Esophagus squamous epithelium (tissue), 5 donors: ENCODE results near the gene UNKL. TPM values are rescaled to one million over a fixed set of nuclear protein-coding genes. Genes with fewer than 3 reads are reported as not detected.

Experiments
- DNase-seq: peaks from one replicate; lab custom pipeline; 2025; lab: John Stamatoyannopoulos, UW
- H3K27ac ChIP-seq, 4 donors: fragments of 200-600 bp; sonication (generic); one replicate each; pipeline ENCODE4 v1.5.1; 2016 to 2019; ENCODE audit warnings: mild to moderate bottlenecking in 1 of 4
- H3K27me3 ChIP-seq, 4 donors: fragments of 200-600 bp; sonication (generic); 1 replicate in 3 of 4; 2 replicates in 1 of 4; pipeline versions ENCODE4 v1.5.1 to v1.6.0; 2017 to 2021; ENCODE audit warnings: antibody characterized with exemption in 1 of 4
- H3K36me3 ChIP-seq, 3 donors: fragments of 200-600 bp; sonication (generic); one replicate each; pipeline ENCODE4 v1.5.1; 2016 to 2019
- H3K4me1 ChIP-seq, 3 donors: fragments of 200-600 bp; sonication (generic); one replicate each; pipeline ENCODE4 v1.5.1; 2017 to 2019
- H3K4me3 ChIP-seq, 4 donors: fragments of 200-600 bp; sonication (generic); 1 replicate in 3 of 4; 2 replicates in 1 of 4; pipeline ENCODE4 v1.5.1; 2016 to 2019; ENCODE audit warnings: mild to moderate bottlenecking in 2 of 4, moderate library complexity in 1 of 4
- H3K9me3 ChIP-seq, 3 donors: fragments of 200-600 bp; sonication (generic); one replicate each; pipeline ENCODE4 v1.5.1; 2016 to 2019
- CTCF ChIP-seq, 6 experiments: fragments of 450-650 bp in 4 of 6; fragments of 200-600 bp in 2 of 6; sonication (generic) in 2 of 6; IDR thresholded peaks; one replicate each; pipeline ENCODE4 v1.5.1; 2016 to 2019; ENCODE audit warnings: antibody characterized with exemption in 6 of 6, mild to moderate bottlenecking in 4 of 6, moderate library complexity in 4 of 6
- POLR2A ChIP-seq, 4 donors: fragments of 450-650 bp; IDR thresholded peaks; one replicate each; pipeline ENCODE4 v1.6.1; 2017; ENCODE audit warnings: antibody characterized with exemption in 4 of 4, mild to moderate bottlenecking in 4 of 4, moderate library complexity in 3 of 4
- WGBS, 2 donors: methylation state at CpG; one replicate each; pipeline ENCODE4 v1.1.5; 2018; 5-methylcytosine and 5-hydroxymethylcytosine counted together
- intact Hi-C: fragments of 100-400 bp; cut with DNase I; formaldehyde crosslinking; loops from one replicate; pipeline ENCODE4 v1.15.0; 2022
- total RNA-seq, 4 donors: library from RNA; depleted of rRNA; stranded (reverse); fragments of >200 nt; gene quantifications; one replicate each; pipeline ENCODE4 v1.1.0, GENCODE V29; 2016
- donor health status: DM: yes; HTN: yes; CAD: no.

The UNKL gene
- total RNA-seq, 4 donors from 2014 or later: 5.9 to 17.2 (median 10.6) TPM

- intact Hi-C loops: no loop called here
- DNase-seq: no peak
- 93% methylated on average over 3 of the region's 15 CpGs; no CpG with 5 or more reads in 1 of the 2 donors for WGBS, 2 donors
Observed at GRCh38 chr16:1336619-1337018, 77.9 kb downstream of the UNKL start.

GRCh38 chr16:1335996-1336395, 78.5 kb downstream of the UNKL start:
- no peak for DNase-seq
- Histone ChIP-seq H3K36me3 (no peaks in the 10 kb centered on the region), H3K27ac (no peak overlapping the region), H3K4me1 (peaks cover 24 to 38% (median 31%) of the 10 kb centered on the region in 3 donors), H3K4me3 (no peak overlapping the region), H3K27me3 (peaks cover 18 to 86% (median 24%) of the 10 kb centered on the region in 4 donors), H3K9me3 (no peaks in the 10 kb centered on the region)
- intact Hi-C loops: no loop called here
- 17 to 39% methylated on average over 2 to 3 of the region's 12 CpGs for WGBS, 2 donors
- TF ChIP-seq CTCF (IDR thresholded peaks at IDR 0.05) (no peak), POLR2A (IDR thresholded peaks at IDR 0.05) (no peak)

More at GRCh38 chr16:1336619-1337018, 77.9 kb downstream of the UNKL start:
- no peak for TF ChIP-seq CTCF (IDR thresholded peaks at IDR 0.05)
- Histone ChIP-seq H3K9me3 (no peaks in the 10 kb centered on the region), H3K27me3 (peaks cover 18 to 83% (median 24%) of the 10 kb centered on the region in 4 donors), H3K36me3 (no peaks in the 10 kb centered on the region), H3K4me3 (no peak overlapping the region), H3K27ac (no peak overlapping the region), H3K4me1 (peaks cover 21 to 31% (median 25%) of the 10 kb centered on the region in 3 donors)

- WGBS, 2 donors: 42% methylated on average over 2 of the region's 16 CpGs; no CpG with 5 or more reads in 1 of the 2 donors
- DNase-seq: no peak
- intact Hi-C loops: no loop called here
Observed at GRCh38 chr16:1335211-1335971, 79.1 kb downstream of the UNKL start.

GRCh38 chr16:1334739-1335138, 79.8 kb downstream of the UNKL start:
- intact Hi-C loops: no loop called here
- no peak for TF ChIP-seq POLR2A (IDR thresholded peaks at IDR 0.05)
- TF ChIP-seq CTCF (IDR thresholded peaks at IDR 0.05): no peak
- Histone ChIP-seq H3K4me1 (peaks cover 24 to 38% (median 31%) of the 10 kb centered on the region in 3 donors), H3K27me3 (peaks cover 18 to 92% (median 24%) of the 10 kb centered on the region in 4 donors), H3K36me3 (no peaks in the 10 kb centered on the region), H3K27ac (no peak overlapping the region), H3K4me3 (peak overlapping the region in 1 of 4 donors; percentile 63), H3K9me3 (peaks cover 0 to 7% (median 4%) of the 10 kb centered on the region in 3 donors)
- WGBS, 2 donors: 37% methylated on average over 2 of the region's 9 CpGs; no CpG with 5 or more reads in 1 of the 2 donors
- no peak for DNase-seq

More at GRCh38 chr16:1335211-1335971, 79.1 kb downstream of the UNKL start:
- no peak overlapping the region for H3K4me3 ChIP-seq
- H3K36me3 ChIP-seq: no peaks in the 10 kb centered on the region
- no peak overlapping the region for H3K27ac ChIP-seq
- peaks cover 0 to 4% (median 2%) of the 10 kb centered on the region in 3 donors for H3K9me3 ChIP-seq
- TF ChIP-seq POLR2A (IDR thresholded peaks at IDR 0.05): no peak
- no peak for TF ChIP-seq CTCF (IDR thresholded peaks at IDR 0.05)
- H3K4me1 ChIP-seq: peaks cover 24 to 38% (median 31%) of the 10 kb centered on the region in 3 donors
- H3K27me3 ChIP-seq: peaks cover 18 to 89% (median 24%) of the 10 kb centered on the region in 4 donors
